H1 (cell line): ENCODE measurements around the gene ATF7IP2.
"Not testable (repeated sequence)": the region's sequence is repeated elsewhere in the genome, so short reads cannot be mapped to it uniquely, and the experiment has no call there.

Experiments
- CBX5 ChIP-seq: fragments of 300-800, 300-1000 bp; sonication (generic); IDR thresholded peaks from 2 replicates; pipeline ENCODE4 v1.7.1; 2016; ENCODE audit warnings: antibody characterized with exemption, low read length, low read depth
- CREB1 ChIP-seq: IDR thresholded peaks from 2 replicates; pipeline ENCODE4 v1.6.1; 2012; ENCODE audit warnings: inconsistent platforms
- CTCF ChIP-seq, 3 experiments: IDR thresholded peaks; 1 replicate in 2 of 3; 2 replicates in 1 of 3; pipeline versions ENCODE4 v1.5.1 to v1.6.1; 2011; ENCODE audit warnings: low read length in 3 of 3, mild to moderate bottlenecking in 3 of 3, inconsistent platforms in 2 of 3, low read depth in 1 of 3, moderate library complexity in 1 of 3; ENCODE audit not compliant: insufficient read depth in 1 of 3; ENCODE audit errors: control extremely low read depth in 1 of 3
- JUND ChIP-seq: IDR thresholded peaks from 2 replicates; pipeline ENCODE4 v1.6.1; 2011; ENCODE audit warnings: mild to moderate bottlenecking, improper control_type of control experiment, low read length
- MAX ChIP-seq: IDR thresholded peaks from 2 replicates; pipeline ENCODE4 v1.6.1; 2012; ENCODE audit warnings: inconsistent platforms
- POLR2A ChIP-seq, 2 experiments: IDR thresholded peaks; 1 replicate in 1 of 2; 2 replicates in 1 of 2; pipeline ENCODE4 v1.6.1; 2011; ENCODE audit warnings: low read depth in 2 of 2, low read length in 2 of 2, mild to moderate bottlenecking in 2 of 2; ENCODE audit errors: control extremely low read depth in 1 of 2
- POLR2AphosphoS5 ChIP-seq: IDR thresholded peaks from 2 replicates; pipeline ENCODE4 v1.6.1; 2011; ENCODE audit warnings: low read depth, low read length
- RFX5 ChIP-seq: IDR thresholded peaks from 2 replicates; pipeline ENCODE4 v1.6.1; 2011; ENCODE audit warnings: low read depth, low read length, improper control_type of control experiment, borderline replicate concordance
- SIX5 ChIP-seq: IDR thresholded peaks from 2 replicates; pipeline ENCODE4 v1.6.1; 2011; ENCODE audit warnings: mild to moderate bottlenecking, low read depth, low read length
- TAF1 ChIP-seq: IDR thresholded peaks from 2 replicates; pipeline ENCODE4 v1.6.1; 2011; ENCODE audit warnings: mild to moderate bottlenecking, low read depth, low read length
- USF2 ChIP-seq: IDR thresholded peaks from 2 replicates; pipeline ENCODE4 v1.6.1; 2011; ENCODE audit warnings: low read length, improper control_type of control experiment

GRCh38 chr16:10429299-10429969 is 43.6 kb downstream of the ATF7IP2 start:
- TF ChIP-seq CTCF (IDR thresholded peaks at IDR 0.05; ENCODE audit: control extremely low read depth in 1 of 3, insufficient read depth in 1 of 3, low read depth in 1 of 3, low read length in 3 of 3); USF2; TAF1; MAX; POLR2A (IDR thresholded peaks at IDR 0.05; ENCODE audit: control extremely low read depth in 1 of 2, low read depth in 2 of 2, low read length in 2 of 2); CREB1; JUND; POLR2AphosphoS5; CBX5; RFX5; SIX5: not testable (repeated sequence)
